ENCODE data around the gene CGNL1. TPM values are rescaled to one million over a fixed set of nuclear protein-coding genes. Genes with fewer than 3 reads are reported as not detected.

Gene CGNL1
- polyA plus RNA-seq, 2 donors: 6.7 to 16.8 TPM

DNA sequence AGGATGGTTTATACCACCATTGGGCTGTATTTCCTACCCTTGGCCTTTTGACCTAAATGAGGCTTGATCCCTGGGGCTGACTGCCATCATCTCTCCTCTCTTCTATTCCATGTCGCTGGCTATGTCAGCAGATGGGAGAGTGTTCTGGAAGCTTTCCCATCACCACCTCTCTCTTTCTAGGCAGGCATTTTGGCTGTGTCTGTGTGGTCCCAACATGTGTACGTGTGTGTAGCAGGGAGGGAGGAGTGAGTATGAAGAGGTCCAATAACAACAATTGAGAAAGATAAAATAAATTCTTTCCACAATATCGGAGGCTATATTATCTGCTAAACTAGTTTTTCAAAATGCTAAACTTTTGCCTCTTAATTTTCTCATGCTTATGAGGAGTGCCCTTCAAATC is 34.1 kb downstream of the CGNL1 start:
- 45 to 50% methylated on average over 3 of the region's 3 CpGs for WGBS, 2 donors
- Histone ChIP-seq H3K27me3 (ENCODE audit: control insufficient read depth in 1 of 2, insufficient read depth in 2 of 2, low read length in 2 of 2) (no peaks in the 10 kb centered on the region), H3K4me3 (ENCODE audit: low read depth in 1 of 2, low read length in 2 of 2) (no peak overlapping the region)

DNA sequence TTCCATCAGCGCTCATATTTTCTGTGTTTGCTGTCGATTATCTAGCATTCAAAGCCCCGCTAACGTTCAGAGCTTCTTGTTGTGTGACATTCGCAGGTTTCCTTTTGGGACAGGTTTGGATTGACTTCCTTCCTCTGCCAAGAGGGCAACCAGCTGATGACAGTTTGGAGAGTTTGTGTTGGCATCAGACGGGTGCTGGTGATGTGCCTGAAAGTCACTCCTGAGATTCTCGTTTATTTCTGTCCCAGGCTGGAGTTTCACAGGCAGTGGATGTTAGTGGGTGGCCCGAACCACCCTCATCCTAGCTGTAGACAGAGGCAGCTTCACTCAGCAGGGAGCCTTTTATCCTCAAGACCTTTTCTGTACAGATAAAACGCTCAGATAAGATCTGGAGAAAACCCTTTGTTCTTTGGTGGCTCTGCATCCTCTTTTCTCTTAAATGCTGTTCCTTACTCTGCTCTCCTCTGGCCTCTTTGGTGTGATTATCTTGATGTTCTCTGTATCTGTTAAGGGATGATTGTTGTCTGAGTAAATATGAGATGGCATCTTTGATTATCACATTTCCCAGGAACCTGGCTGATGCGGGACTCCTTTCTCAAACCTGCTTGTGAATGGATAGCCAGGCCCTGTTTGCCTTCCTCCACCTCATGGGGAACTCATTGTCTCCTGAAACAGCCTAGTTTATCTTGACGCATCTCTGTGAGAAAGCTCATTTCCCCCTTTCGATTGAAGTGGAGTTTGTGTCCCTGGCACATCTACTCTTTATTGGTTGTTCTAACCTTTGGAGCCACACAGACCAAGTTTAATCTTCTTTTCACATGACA is 35.9 kb downstream of the CGNL1 start:
- Histone ChIP-seq H3K36me3 (ENCODE audit: control insufficient read depth in 2 of 2, insufficient read depth in 2 of 2, low read length in 1 of 2) (no peaks in the 10 kb centered on the region), H3K4me1 (ENCODE audit: control insufficient read depth in 2 of 2, insufficient read depth in 2 of 2, low read length in 1 of 2) (no peaks in the 10 kb centered on the region), H3K4me3 (ENCODE audit: low read depth in 1 of 2, low read length in 2 of 2) (no peak overlapping the region), H3K9me3 (ENCODE audit: control insufficient read depth in 2 of 2, insufficient read depth in 1 of 2, low read depth in 1 of 2, low read length in 1 of 2) (no peaks in the 10 kb centered on the region), H3K27me3 (ENCODE audit: control insufficient read depth in 1 of 2, insufficient read depth in 2 of 2, low read length in 2 of 2) (no peaks in the 10 kb centered on the region), H3K27ac (ENCODE audit: low read depth in 2 of 2, low read length in 1 of 2) (no peak overlapping the region)
- 77 to 81% methylated on average over 12 of the region's 12 CpGs for WGBS, 2 donors

More for the DNA sequence above, 34.1 kb downstream of the CGNL1 start:
- H3K27ac ChIP-seq (ENCODE audit: low read depth in 2 of 2, low read length in 1 of 2): no peak overlapping the region
- H3K9me3 ChIP-seq (ENCODE audit: control insufficient read depth in 2 of 2, insufficient read depth in 1 of 2, low read depth in 1 of 2, low read length in 1 of 2): no peaks in the 10 kb centered on the region
- H3K4me1 ChIP-seq (ENCODE audit: control insufficient read depth in 2 of 2, insufficient read depth in 2 of 2, low read length in 1 of 2): no peaks in the 10 kb centered on the region
- no peaks in the 10 kb centered on the region for H3K36me3 ChIP-seq (ENCODE audit: control insufficient read depth in 2 of 2, insufficient read depth in 2 of 2, low read length in 1 of 2)

DNA sequence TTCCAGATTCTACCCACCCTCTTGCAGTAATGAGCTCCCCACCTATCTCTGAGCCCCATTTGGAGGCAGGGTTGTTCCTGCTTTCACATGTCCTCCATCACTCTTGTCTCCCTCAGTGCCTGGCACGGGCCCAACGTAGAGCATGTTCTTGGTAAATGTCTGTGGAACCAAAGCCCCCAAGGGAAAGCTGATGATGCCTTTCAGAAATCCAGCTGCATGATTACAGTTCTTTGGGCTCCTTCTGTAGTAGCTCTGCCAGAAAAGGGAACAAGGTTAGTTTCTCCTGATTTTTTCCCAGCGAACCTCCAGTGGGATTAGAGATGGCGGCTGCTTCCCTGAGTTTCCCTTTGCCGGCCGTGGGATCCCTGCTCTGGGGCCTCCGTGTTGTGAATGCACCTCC is 39.3 kb downstream of the CGNL1 start:
- 79 to 87% methylated on average over 7 of the region's 7 CpGs for WGBS, 2 donors
- H3K4me1 ChIP-seq (ENCODE audit: control insufficient read depth in 2 of 2, insufficient read depth in 2 of 2, low read length in 1 of 2): no peaks in the 10 kb centered on the region

GRCh38 chr15:57418635-57419034 is 42.3 kb downstream of the CGNL1 start:
- Histone ChIP-seq H3K27ac (ENCODE audit: low read depth in 2 of 2, low read length in 1 of 2) (no peak overlapping the region), H3K4me1 (ENCODE audit: control insufficient read depth in 2 of 2, insufficient read depth in 2 of 2, low read length in 1 of 2) (no peaks in the 10 kb centered on the region), H3K27me3 (ENCODE audit: control insufficient read depth in 1 of 2, insufficient read depth in 2 of 2, low read length in 2 of 2) (no peaks in the 10 kb centered on the region), H3K36me3 (ENCODE audit: control insufficient read depth in 2 of 2, insufficient read depth in 2 of 2, low read length in 1 of 2) (no peaks in the 10 kb centered on the region), H3K9me3 (ENCODE audit: control insufficient read depth in 2 of 2, insufficient read depth in 1 of 2, low read depth in 1 of 2, low read length in 1 of 2) (no peaks in the 10 kb centered on the region), H3K4me3 (ENCODE audit: low read depth in 1 of 2, low read length in 2 of 2) (no peak overlapping the region)
- 94 to 96% methylated on average over 13 of the region's 13 CpGs for WGBS, 2 donors

More for the DNA sequence above, 39.3 kb downstream of the CGNL1 start:
- Histone ChIP-seq H3K27ac (ENCODE audit: low read depth in 2 of 2, low read length in 1 of 2) (no peak overlapping the region), H3K9me3 (ENCODE audit: control insufficient read depth in 2 of 2, insufficient read depth in 1 of 2, low read depth in 1 of 2, low read length in 1 of 2) (no peaks in the 10 kb centered on the region), H3K27me3 (ENCODE audit: control insufficient read depth in 1 of 2, insufficient read depth in 2 of 2, low read length in 2 of 2) (no peaks in the 10 kb centered on the region), H3K4me3 (ENCODE audit: low read depth in 1 of 2, low read length in 2 of 2) (no peak overlapping the region), H3K36me3 (ENCODE audit: control insufficient read depth in 2 of 2, insufficient read depth in 2 of 2, low read length in 1 of 2) (no peaks in the 10 kb centered on the region)

DNA sequence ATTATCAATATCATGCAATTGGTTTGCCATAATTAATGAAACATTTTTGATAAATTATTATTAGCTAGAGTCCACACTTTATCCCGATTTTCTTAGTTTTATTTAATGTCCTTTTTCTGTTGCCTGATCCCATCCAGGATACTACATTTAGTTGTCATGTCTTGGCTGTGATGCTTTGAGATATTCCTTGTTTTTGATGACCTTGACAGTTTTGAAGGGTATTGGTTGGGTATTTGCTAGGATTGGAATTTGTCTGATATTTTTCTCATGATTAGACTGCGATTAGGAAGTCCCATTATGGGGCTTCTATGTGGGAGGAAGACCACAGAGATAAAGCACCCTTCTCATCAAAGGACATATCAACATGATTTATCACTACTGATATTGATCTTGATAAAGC is 43.0 kb downstream of the CGNL1 start:
- Histone ChIP-seq H3K4me1 (ENCODE audit: control insufficient read depth in 2 of 2, insufficient read depth in 2 of 2, low read length in 1 of 2) (no peaks in the 10 kb centered on the region), H3K4me3 (ENCODE audit: low read depth in 1 of 2, low read length in 2 of 2) (no peak overlapping the region), H3K9me3 (ENCODE audit: control insufficient read depth in 2 of 2, insufficient read depth in 1 of 2, low read depth in 1 of 2, low read length in 1 of 2) (no peaks in the 10 kb centered on the region), H3K27ac (ENCODE audit: low read depth in 2 of 2, low read length in 1 of 2) (no peak overlapping the region), H3K27me3 (ENCODE audit: control insufficient read depth in 1 of 2, insufficient read depth in 2 of 2, low read length in 2 of 2) (no peaks in the 10 kb centered on the region), H3K36me3 (ENCODE audit: control insufficient read depth in 2 of 2, insufficient read depth in 2 of 2, low read length in 1 of 2) (no peaks in the 10 kb centered on the region)
- 89% methylated on average over 2 of the region's 2 CpGs for WGBS, 2 donors

DNA sequence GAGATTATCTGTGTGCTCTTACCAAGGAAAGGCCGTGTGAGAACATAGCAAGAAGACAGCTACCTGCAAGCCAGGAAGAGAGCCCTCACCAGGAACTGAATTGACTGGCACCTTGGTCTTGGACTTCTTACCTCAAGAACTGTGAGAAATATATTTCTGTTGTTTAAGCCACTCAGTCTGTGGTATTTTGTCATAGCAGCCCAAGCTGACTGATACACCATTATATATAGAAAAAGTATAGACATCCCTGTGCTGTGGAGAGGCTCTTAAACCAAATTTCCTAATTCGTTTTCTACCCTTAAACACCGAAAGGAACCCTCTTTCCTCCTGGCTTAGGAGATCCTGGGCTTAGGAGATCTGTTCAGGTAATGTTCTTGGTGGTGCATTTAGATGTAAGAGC is 44.8 kb downstream of the CGNL1 start:
- H3K4me3 ChIP-seq (ENCODE audit: low read depth in 1 of 2, low read length in 2 of 2): no peak overlapping the region
- 91% methylated on average over 3 of the region's 3 CpGs for WGBS, 2 donors
- no peak overlapping the region for H3K27ac ChIP-seq (ENCODE audit: low read depth in 2 of 2, low read length in 1 of 2)
- no peaks in the 10 kb centered on the region for H3K27me3 ChIP-seq (ENCODE audit: control insufficient read depth in 1 of 2, insufficient read depth in 2 of 2, low read length in 2 of 2)
- H3K36me3 ChIP-seq (ENCODE audit: control insufficient read depth in 2 of 2, insufficient read depth in 2 of 2, low read length in 1 of 2): no peaks in the 10 kb centered on the region
- H3K9me3 ChIP-seq (ENCODE audit: control insufficient read depth in 2 of 2, insufficient read depth in 1 of 2, low read depth in 1 of 2, low read length in 1 of 2): no peaks in the 10 kb centered on the region
- no peaks in the 10 kb centered on the region for H3K4me1 ChIP-seq (ENCODE audit: control insufficient read depth in 2 of 2, insufficient read depth in 2 of 2, low read length in 1 of 2)

DNA sequence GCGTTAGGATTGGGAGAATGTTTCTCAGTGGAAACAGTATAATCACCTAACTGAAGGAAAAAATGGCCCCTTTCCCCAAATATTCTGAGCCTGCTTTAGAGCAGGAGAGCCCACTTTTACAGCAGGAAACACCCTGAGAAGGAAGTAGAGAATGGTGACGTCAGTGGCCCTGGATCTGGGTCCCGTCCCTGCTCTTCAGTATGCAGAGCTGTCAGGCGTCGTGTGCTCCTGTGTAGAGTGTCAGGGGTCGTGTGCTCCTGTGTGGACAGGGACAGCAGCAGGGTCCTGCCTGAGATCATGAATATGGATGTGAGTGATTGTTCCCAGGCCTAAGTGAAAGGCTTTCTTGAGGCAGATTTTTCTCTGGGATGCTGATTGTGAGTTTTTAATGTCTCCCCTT is 45.2 kb downstream of the CGNL1 start:
- H3K27ac ChIP-seq (ENCODE audit: low read depth in 2 of 2, low read length in 1 of 2): no peak overlapping the region
- 80 to 84% methylated on average over 6 of the region's 6 CpGs for WGBS, 2 donors
- no peaks in the 10 kb centered on the region for H3K4me1 ChIP-seq (ENCODE audit: control insufficient read depth in 2 of 2, insufficient read depth in 2 of 2, low read length in 1 of 2)
- H3K9me3 ChIP-seq (ENCODE audit: control insufficient read depth in 2 of 2, insufficient read depth in 1 of 2, low read depth in 1 of 2, low read length in 1 of 2): no peaks in the 10 kb centered on the region
- H3K36me3 ChIP-seq (ENCODE audit: control insufficient read depth in 2 of 2, insufficient read depth in 2 of 2, low read length in 1 of 2): no peaks in the 10 kb centered on the region
- no peak overlapping the region for H3K4me3 ChIP-seq (ENCODE audit: low read depth in 1 of 2, low read length in 2 of 2)
- no peaks in the 10 kb centered on the region for H3K27me3 ChIP-seq (ENCODE audit: control insufficient read depth in 1 of 2, insufficient read depth in 2 of 2, low read length in 2 of 2)

DNA sequence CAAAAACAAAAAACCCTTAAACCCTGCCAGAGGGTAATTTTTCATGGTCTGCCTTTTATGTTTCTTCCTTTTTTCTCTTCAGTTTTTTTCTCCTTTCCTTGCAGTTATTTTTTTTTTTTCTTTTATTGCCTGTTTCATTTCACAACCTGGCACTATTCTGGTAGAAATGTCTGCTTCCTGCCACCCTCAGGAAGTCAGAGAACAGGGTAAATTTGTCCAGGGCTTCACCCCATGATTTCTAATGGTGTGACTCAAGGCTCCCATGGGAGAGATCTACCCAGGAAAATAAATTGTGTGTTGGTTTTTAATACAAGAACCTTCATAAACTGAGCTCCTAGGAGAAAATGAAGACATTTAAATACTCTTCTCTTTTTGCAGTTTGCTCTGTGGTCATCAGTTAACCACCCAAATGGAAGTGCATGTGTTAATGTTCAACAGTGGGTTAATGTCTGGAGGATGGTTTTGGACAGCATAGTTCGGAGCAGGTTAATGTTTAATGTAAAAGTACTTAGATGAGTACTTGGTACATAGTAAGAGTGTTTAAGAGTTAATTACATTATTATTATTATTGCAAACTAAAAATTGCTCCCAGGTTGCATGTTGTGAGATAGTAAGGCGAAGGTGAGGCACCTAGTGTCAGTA is 45.9 kb downstream of the CGNL1 start:
- no peaks in the 10 kb centered on the region for H3K36me3 ChIP-seq (ENCODE audit: control insufficient read depth in 2 of 2, insufficient read depth in 2 of 2, low read length in 1 of 2)
- H3K27ac ChIP-seq (ENCODE audit: low read depth in 2 of 2, low read length in 1 of 2): no peak overlapping the region
- no peaks in the 10 kb centered on the region for H3K27me3 ChIP-seq (ENCODE audit: control insufficient read depth in 1 of 2, insufficient read depth in 2 of 2, low read length in 2 of 2)
- no peaks in the 10 kb centered on the region for H3K4me1 ChIP-seq (ENCODE audit: control insufficient read depth in 2 of 2, insufficient read depth in 2 of 2, low read length in 1 of 2)
- H3K9me3 ChIP-seq (ENCODE audit: control insufficient read depth in 2 of 2, insufficient read depth in 1 of 2, low read depth in 1 of 2, low read length in 1 of 2): no peaks in the 10 kb centered on the region
- no peak overlapping the region for H3K4me3 ChIP-seq (ENCODE audit: low read depth in 1 of 2, low read length in 2 of 2)
- WGBS, 2 donors: 73 to 90% methylated on average over 2 of the region's 2 CpGs

DNA sequence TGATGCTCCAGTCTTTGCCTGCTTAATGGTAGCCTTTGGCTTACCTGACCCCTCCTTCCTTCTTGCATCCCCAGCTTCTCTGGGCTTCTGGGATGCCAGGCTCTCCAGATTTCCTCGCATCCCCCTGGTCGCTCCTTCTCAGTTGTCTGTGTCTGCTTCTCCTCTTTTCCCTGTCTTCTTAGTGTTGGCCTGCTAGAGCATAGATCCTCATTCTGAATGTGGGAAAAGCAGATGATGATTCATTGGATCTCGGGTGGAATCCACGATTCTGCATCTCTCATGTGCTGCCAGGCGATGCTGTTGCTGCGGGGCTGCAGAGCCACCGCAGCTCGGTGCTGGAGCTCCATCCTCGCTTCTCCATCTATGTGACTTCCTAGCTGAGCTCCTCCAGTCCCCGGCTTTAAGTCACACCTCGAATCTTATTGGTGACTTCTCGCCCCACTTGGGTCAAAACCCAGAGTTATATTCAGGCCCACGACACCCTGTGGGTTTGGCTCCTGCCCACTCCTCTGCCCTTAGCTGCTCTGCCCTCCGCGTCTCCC is 47.4 kb downstream of the CGNL1 start:
- 85 to 89% methylated on average over 15 of the region's 15 CpGs for WGBS, 2 donors
- no peaks in the 10 kb centered on the region for H3K36me3 ChIP-seq (ENCODE audit: control insufficient read depth in 2 of 2, insufficient read depth in 2 of 2, low read length in 1 of 2)
- H3K27me3 ChIP-seq (ENCODE audit: control insufficient read depth in 1 of 2, insufficient read depth in 2 of 2, low read length in 2 of 2): no peaks in the 10 kb centered on the region

More for the DNA sequence above, 47.4 kb downstream of the CGNL1 start:
- Histone ChIP-seq H3K27ac (ENCODE audit: low read depth in 2 of 2, low read length in 1 of 2) (no peak overlapping the region), H3K4me1 (ENCODE audit: control insufficient read depth in 2 of 2, insufficient read depth in 2 of 2, low read length in 1 of 2) (no peaks in the 10 kb centered on the region), H3K4me3 (ENCODE audit: low read depth in 1 of 2, low read length in 2 of 2) (no peak overlapping the region), H3K9me3 (ENCODE audit: control insufficient read depth in 2 of 2, insufficient read depth in 1 of 2, low read depth in 1 of 2, low read length in 1 of 2) (no peaks in the 10 kb centered on the region)

Data from esophagus (tissue), 2 donors.